Measurements from ENCODE around the gene PHETA2.

PHETA2 gene, protein sequence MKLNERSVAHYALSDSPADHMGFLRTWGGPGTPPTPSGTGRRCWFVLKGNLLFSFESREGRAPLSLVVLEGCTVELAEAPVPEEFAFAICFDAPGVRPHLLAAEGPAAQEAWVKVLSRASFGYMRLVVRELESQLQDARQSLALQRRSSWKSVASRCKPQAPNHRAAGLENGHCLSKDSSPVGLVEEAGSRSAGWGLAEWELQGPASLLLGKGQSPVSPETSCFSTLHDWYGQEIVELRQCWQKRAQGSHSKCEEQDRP

DNA sequence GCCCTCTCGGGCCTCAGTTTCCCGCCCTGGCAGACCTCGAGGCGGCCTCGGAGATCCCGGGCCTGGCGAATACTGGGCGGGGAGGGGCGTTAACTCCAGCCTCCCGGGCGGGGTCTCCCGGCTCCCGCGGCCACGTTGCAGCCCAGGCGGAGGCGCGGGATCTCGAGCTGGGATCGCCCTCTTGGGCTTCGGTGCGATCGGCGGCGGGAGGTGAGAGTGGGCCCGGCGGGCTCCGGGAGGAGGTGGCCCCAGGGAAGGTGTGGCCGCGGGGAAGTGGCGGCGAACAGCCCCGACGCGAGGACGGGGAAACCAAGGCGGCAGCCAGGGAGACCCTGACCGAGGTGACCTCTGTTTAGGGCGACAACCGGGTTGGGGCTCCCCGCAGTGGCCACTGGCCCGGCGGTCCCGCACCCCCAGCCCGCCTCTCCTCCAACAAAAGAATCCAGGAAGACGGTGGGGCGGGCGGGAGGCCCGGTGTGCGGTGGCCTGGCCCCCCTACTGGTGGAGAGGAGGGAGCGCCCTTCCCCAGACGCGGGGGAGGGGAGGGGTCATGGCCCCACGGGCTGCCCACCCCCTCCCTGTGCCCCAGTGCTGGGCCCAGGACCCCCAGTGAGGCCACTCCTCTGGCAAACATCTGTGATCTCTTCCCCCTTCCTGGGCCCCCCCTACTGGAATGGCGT is at the start of gene PHETA2:
TSS of gene PHETA2 (plus strand) at position 117 of the 680 bp plus-strand sequence. CDS start 3,046 bp downstream, outside the sequence.
- DNase-seq: peak; percentile 23 to 68 (median 44)

DNA sequence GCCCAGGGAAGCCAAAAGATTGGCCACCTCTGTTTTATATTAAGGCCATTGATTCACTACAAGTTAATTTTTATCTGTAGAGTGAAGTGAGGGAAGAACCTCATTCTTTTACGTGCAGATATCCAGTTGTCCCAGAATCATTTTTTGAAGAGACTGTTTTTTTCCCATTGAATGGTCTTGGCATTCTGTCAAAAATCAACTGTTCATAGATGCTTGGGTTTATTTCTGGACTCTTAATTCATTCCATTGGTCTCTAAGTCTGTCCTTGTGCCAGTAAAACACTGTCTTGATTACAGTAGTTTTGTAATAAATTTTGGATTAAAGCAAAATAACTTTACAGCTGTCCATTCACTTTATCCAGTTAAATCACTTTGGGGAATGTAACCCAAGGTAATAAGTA is 48.6 kb upstream of the PHETA2 start:
- DNase-seq: no peak

DNA sequence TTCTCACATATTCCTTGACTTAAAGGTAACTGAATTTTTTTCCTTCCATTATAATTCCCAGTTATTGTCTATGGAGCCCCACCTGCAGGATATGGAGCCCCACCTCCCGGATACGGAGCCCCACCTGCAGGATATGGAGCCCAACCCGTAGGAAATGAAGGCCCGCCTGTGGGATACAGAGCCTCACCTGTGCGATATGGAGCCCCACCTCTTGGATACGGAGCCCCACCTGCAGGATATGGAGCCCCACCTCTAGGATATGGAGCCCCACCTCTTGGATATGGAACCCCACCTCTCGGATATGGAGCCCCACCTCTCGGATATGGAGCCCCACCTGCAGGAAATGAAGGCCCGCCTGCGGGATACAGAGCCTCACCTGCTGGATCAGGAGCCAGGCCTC is 47.3 kb upstream of the PHETA2 start:
- DNase-seq: no peak

DNA sequence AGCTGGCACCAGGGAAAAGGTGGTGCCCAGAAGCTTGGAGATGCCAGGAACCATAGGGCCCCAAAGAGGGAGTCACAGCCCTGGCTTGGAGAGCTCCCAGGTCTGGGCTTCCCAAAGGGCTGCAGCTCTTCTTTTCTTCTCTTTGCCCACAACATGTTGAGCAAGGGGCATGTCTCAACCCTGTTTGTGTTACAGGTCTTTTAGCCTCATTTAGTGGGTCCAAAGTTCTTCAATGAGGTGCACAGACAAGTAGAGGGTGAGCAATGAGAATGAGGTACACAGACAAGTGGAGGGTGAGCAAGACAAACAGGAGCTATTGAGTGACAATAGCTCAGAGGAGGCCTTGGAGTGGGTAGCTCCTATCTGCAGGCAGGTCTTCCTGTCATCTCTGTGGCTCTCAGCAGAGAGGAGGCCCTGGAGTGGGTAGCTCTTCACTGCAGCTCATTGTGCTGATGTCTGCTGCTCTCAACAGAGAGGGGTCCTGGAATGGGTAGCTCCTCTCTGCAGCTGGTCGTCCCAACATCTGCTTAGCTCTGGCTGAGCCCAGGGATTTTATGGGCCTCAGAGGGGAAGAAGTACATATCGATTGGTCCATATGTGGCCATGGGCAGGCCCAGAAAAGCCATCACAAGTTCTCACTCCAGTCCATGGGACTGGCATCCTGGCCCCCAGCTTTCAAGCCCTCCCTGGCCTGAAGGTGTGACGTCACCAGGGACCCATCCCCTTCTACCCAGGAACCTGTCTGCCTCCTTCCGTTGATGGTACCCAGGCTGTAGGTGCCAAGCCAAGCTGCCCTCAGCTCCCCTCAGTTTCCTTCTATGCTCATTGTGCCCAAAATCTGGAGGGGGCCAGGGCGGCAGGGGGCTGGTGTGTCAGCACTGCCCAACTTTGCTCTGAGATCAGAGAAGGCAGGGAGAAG is 40.5 kb upstream of the PHETA2 start:
- DNase-seq: no peak

DNA sequence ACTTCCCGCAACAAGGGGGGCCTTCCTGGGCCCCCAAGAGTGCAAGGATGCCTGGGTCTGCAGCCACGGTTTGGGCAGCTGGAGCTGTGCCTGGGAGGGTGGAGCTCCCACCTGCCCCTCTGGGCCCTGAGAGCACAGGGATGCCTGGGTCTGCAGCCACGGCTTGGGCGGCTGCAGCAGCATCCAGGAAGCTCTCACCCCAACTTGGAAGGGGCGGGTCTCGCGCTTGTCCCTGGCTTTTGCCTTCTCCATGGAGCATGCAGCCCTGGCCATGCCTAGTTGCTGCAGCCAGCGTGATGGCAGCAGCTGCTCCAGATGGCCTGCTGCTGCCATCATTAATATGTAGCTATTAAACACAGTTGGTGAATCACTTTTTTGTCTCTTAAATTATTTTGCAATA is 38.8 kb upstream of the PHETA2 start:
- DNase-seq: no peak

DNA sequence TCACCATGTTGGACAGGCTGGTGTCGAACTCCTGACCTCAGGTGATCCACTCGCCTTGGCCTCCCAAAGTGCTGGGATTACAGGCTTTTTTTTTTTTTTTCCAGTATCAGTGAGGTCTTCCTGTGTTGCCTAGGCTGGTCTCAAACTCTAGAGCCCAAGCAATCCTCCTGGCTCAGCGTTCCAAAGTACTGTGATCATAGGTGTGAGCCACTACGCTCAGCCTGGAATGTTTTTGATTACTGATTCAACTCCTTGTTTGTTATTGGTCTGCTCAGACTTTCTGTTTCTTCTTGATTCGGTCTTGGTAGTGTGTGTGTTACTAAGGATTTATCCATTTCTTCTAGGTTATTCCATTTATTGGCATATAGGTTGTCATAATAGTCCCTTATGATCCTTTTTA is 34.8 kb upstream of the PHETA2 start:
- no peak for DNase-seq

DNA sequence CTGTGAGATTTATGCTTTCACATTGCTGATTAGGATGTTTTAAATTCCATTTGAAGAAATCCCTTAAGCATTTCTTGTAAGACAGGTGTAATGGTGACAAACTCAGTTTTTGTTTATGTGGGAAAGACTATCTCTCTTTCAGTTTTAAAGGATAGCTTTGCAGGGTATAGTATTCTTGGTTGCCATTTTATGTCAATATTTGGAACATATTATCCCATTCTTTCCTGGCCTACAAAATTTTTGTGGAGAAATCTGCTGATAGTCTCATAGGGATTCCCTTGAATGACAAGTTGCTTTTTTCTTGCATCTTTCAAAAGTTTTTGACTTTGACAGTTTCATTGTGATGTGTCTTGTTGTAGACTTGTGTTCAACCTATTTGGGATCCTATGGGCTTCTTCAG is 32.3 kb upstream of the PHETA2 start:
- no peak for DNase-seq

DNA sequence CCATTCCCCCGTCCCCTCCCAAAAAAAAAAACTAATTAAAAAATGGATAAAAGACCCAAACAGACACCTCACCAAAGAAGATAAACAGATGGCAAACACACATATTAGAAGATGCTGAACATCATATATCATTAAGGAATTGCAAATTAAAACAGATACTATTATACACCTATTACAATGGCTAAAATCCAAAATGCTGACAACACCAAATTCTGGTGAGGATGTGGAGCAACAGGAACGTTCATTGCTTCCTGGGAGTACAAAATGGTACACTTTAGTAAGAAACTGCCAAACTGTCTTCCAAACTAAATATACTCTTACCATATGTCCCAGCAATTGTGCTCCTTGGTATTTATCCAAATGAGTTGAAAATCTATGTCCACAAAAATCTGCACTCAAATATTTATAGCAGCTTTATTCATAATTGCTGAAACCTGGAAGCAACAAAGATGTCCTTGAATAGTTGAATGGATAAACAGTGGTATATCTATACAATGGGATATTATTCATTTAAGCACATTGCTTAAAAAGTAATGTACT is 23.3 kb upstream of the PHETA2 start:
- no peak for DNase-seq

DNA sequence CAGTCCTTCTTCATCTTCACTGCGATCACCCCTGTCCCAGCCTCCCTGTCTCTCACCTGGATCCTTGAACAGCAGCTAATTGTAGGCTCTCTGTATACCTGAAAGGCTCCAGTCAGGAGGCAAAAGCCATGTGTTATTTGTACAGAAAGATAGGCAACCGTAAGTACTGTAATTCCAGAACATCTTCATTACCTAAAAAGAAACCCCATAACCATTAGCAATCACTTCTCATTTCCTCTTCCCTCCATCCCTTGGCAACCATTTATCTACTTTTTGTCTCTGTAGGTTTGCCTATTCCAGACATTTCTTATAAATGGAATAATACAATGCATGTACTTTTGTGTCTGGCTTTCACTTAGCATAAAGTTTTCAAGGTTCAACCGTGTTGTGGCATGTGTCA is 21.3 kb upstream of the PHETA2 start:
- DNase-seq: peak in 1 of 3 donors; percentile 2

DNA sequence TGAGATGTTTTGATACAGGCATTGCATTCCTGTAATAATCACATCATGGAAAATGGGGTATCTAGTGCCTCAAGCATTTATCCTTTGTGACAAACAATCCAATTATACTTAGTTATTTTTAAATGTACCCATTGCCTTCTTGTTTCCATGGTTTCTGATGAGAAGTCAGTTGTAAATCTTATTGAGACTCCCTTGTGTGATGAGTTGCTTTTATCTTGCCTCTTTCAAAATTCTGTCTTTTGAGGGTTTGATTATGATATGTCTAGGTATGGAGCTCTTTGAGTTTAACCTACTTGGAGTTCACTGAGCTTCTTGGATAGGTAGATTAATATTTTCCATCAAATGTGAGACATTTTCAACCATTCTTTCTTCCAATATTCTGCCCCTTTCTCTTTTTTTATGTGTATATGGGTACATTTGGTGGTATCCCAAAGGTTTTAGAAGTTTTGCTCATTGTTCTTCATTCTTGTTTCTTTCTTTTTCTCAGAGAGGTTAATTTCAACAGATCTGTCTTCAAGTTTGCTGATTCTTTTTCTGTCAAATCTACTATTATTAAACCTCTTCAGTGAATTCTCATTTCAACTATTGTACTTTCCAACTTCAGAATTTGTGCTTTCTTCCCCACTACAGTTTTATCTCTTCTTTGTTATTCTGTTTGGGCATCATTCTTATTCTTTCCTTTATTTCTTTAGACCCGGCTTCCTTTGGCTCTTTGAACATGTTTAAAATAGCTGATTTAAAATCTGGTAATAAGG is 17.1 kb upstream of the PHETA2 start:
- DNase-seq: no peak

DNA sequence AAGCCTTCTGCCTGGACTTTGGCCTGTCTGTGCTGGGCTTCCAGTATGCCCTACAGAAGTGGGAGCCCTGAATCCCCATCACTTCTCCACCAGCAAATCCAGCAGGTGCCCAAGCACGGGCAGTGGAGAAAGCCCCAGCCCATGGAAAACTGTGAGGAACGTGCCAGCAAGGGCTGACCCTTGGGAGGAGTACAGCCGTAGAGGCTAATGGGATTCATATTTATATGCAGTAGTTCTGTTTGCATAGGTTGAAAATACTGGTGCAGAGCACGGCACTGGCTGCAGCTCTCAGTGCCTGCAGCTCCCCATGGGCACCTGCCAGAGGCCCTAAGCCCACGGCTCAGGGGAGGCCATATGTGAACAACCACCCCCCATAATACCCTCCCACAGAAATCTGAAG is 13.6 kb upstream of the PHETA2 start:
- DNase-seq: no peak

DNA sequence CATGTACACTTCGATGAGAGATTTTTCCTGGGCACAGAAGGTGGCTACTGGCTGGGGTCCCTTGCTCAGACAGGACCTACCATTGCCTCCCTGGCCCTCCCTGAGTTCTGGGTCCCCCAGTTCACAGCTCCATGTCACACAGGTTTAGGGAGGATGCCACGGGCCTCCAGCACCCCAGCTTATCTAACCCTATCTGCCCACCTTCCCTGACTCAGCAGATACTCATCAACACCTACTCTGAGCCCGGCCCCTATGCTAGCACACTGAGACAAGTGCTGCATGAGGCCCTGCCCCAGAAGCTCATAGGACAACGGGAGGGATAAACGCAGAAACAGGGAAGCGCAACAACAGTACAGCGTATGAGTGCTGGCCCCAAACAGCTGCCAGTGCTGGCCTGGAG is 13.0 kb upstream of the PHETA2 start:
- no peak for DNase-seq

DNA sequence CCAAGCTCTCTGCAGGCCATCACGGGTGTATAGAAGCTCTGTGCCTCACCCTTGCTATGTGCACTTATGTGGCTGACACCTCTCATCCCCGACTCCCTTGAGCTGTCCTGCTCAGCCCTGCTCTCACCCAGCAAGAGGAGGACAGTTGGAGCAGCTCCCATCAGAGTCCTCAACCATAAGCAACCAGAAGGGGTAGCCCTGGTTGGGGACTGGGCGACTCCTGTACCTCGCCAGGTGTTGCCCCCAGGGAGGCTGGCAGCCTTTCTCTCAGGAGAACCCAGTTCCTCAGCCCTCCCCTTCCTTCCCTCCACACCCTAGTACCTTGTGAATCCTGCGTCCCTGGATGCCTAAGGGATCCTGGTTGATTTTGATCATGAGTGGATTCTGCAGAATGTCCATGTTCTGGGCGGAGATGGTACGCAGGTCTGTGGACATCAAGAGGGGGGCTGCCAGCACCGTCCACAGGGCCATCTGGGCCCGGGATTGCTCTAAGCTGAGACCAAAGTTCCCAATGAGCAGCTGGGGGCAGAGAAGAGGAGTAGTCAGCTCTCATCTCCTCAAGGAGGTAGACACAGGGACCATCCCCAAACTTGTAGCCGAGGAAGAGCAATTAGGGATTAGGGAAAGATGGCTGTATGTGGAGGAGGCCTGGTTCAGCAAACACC is 11.4 kb upstream of the PHETA2 start:
- DNase-seq: no peak

DNA sequence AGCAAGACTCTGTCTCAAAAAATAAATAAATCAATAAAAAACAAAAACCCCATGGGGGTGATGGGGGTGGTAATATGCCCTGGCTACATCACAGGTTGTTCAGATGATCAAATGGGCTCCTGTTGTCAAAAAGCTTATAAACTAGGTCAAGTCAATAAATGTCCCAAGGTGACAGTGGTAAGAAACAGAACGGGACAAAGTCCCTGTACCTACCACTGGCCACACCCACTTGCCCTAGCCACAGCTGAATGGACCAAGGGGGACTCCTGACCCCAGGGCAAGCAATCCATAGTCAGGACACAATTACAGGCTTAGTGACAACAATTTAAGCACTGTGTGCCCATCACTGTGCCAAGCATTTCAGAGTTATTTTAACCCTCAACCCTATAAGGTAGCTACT is 9.4 kb upstream of the PHETA2 start:
- no peak for DNase-seq

DNA sequence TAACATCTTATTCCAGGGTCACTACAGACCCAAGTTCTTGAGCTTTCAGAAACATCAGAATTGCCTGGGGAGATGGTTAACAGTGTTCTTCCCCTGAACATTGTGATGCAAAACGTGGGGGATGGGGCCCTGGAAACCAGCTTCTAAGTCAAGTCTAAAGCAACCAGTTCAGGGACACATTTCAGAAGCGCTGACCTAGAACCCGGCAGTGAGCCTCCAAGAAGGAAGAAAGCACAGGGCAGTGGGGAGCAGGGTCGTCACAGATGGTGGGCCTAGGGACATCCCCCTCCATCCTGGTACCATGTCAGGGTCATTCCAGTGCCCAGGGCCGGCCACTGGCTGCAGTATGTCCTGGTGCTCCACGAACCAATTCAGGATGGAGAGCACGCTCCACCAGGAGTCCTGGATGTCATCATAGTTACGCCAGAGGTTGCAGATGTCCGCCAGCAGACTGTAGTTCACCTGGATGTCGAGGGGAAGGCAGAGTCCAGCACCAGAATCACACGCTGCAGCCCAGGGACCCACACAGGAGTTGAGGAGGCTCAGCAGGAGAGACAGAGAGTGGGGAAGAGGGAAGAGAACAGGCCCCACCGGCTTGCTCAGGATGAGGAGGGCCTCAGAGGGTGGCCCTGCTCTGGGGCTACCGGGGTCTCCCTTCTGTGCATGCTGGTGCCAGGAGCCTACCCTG is 8.5 kb upstream of the PHETA2 start:
- DNase-seq: no peak

DNA sequence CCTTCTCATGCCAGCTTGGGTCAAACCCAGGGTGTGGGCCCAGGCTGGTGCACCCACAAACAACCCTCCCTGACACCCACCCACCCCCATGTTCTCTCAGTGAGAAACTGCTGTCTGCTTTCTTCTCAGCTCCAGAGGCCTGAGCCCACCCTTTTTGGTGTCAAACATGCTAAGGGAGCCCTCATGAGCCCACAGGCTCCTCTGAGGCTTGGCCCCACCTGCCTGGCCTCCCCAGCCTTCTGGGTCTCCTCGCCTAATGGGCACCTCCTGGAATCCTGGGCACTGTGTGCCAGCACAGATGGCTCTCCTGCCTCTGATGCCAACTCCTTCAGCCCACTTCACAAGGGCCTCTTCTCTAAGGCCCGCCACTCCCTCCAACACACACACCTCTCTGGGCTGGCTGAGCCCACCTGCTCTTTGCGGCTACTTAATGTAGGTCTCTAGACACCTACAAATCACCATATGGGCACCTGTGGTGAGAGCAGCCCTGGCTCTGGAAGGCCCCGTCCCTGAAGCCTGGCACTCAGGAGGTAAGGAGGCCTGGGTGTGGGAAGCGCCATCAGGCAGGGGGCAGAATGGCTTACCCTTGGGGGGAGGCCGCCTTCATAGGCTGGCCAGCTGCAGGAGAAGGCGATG is 7.8 kb upstream of the PHETA2 start:
- DNase-seq: no peak

DNA sequence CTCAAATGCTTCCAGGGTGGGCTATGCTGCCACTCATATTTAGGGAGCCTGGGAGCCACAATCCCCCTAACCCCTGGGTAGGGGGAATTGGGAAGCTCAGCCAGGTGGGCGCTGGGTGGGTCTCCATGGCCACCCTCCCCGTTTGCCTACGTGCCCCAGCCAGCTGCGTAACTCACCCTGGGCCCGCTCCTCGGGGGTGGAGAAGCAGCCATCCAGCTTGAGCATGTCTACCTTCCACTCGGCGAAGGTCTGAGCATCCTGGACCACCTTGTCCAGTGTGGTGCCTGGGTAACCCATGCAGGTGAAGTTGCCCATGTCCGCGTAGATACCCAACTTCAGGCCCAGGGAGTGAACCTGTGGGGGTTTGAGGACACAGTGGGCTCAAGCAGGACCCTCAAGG is 7.1 kb upstream of the PHETA2 start:
- no peak for DNase-seq

DNA sequence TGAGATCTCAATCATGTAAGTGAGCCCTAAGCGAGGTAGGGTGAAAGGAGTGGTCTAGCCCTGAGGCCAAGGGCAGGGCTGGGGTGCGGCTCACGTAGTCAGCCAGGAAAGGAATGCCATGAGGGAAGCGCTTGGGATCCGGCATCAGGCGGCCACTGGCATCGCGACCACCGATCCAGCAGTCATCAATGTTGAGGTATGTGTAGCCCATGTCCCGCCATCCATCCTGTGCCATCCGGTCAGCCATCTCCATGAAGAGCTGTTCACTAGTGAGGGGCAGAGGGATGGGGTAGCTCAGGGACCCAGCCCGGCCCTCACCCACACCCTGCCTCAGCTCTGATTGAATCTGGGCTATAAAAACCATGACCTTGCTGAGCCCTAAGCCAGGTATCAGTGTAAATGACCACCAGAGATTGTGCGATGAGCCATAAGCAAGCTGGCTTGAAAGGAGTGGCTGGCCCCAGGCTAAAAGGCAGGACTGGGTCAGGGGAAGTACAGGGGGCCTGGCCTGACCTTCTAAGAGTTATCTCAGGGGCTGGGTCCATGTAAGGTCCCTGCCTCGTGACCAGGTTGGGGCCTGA is 6.3 kb upstream of the PHETA2 start:
- DNase-seq: no peak

DNA sequence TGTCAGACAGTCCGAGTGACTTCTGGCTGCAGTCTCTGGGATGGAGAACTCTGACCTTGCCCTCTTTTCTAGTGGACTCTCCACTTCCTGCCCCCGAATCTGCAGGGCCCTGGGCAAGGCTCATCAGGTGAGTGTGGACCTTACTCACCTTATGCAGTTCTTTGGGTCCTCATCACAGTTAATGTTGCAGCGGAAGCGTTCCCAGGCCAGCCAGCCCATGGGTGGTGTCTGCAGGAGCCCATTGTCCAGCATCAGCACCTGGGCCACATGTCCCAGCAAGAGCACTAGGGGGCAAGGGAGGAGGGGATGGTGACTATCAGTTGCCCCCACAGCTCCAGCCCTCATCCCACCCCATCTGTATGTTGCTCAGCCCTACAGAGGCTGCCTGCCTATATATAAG is 5.8 kb upstream of the PHETA2 start:
- no peak for DNase-seq

DNA sequence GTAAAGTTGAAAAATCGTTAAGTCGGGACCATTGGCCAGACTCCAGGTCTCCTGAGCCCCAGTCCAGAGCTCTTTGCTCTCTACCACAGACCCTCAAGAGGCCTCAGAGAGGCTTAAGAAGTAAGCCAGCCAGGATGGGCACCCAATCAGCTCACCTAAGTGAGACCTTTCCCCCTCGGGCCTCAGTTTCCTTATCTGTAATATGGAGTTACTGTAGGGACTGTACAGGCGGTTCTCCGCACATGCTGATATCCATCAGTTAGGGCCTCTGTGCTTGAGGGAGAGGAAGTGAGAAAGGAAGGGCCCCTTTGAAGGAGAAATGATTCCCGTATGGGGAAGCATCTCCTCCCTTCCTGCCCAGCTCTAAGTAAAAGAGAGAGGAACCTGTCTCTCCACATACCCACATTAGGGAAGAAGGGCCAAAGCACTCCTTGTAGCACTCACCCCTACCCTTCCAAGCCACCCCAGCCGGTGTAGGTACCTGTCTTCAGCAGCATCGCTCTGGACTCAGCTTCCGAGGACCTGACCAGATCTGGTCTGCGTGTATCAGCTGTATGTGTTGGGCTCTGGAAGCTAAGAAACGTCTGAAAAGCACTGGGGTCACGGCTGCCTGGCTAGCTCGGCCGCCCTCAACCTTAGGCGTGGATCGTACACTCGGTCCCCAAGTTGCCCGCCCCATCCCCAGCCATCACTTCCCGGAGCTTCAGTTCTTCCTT is 4.1 kb upstream of the PHETA2 start:
- DNase-seq: peak; percentile 55 to 57 (median 57)

All from suppressor macrophage treated with lipopolysaccharide for 1 hour (primary cell).